ENCODE data around the gene SF1.

Gene SF1

GRCh38 chr11:64731601-64732000 is 46.7 kb downstream of the SF1 start:
- TF ChIP-seq, protein P1, sequence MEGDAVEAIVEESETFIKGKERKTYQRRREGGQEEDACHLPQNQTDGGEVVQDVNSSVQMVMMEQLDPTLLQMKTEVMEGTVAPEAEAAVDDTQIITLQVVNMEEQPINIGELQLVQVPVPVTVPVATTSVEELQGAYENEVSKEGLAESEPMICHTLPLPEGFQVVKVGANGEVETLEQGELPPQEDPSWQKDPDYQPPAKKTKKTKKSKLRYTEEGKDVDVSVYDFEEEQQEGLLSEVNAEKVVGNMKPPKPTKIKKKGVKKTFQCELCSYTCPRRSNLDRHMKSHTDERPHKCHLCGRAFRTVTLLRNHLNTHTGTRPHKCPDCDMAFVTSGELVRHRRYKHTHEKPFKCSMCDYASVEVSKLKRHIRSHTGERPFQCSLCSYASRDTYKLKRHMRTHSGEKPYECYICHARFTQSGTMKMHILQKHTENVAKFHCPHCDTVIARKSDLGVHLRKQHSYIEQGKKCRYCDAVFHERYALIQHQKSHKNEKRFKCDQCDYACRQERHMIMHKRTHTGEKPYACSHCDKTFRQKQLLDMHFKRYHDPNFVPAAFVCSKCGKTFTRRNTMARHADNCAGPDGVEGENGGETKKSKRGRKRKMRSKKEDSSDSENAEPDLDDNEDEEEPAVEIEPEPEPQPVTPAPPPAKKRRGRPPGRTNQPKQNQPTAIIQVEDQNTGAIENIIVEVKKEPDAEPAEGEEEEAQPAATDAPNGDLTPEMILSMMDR (conservative IDR thresholded peaks at IDR 0.05; ENCODE audit: low read length), result no peak
- no peak overlapping the region for H3K4me3 ChIP-seq (ENCODE audit: low read length)
- no peak for DNase-seq (ENCODE audit: low read depth)

DNA sequence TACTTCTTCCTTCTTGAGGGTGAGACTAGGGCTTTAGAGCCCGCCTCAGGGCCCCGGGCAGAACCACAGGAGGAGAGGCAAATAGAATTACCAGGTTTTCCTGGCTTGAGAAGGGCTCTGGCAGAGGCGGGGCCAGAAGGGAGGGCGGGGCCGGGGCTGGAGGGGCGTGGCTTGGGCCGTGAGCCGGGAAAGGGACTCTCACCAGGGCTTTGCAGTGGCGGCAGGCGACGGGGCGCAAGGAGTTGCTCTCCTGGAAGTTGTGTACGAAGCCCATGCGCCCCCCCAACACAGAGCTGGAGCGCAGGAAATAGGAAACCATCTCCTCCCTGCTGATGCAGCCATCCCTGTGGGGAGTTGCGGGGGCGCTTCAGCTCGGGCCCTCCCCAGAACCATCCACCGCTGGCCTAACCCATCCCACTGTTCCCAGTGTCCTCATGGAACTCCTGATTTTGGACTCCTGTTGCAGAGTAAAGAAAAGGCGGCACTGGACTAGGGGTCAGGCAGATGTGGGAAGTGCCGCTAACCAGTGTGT is 48.4 kb downstream of the SF1 start:
- DNase-seq (ENCODE audit: low read depth), result no peak
- TF ChIP-seq, protein P1 (conservative IDR thresholded peaks at IDR 0.05; ENCODE audit: low read length), result no peak
- no peak overlapping the region for H3K4me3 ChIP-seq (ENCODE audit: low read length)

- H3K4me3 ChIP-seq (ENCODE audit: low read length), result no peak overlapping the region
- TF ChIP-seq, protein P1 (conservative IDR thresholded peaks at IDR 0.05; ENCODE audit: low read length), result no peak
- DNase-seq (ENCODE audit: low read depth), result no peak
These were observed 49.5 kb downstream of the SF1 start for GRCh38 chr11:64728757-64729365.

DNA sequence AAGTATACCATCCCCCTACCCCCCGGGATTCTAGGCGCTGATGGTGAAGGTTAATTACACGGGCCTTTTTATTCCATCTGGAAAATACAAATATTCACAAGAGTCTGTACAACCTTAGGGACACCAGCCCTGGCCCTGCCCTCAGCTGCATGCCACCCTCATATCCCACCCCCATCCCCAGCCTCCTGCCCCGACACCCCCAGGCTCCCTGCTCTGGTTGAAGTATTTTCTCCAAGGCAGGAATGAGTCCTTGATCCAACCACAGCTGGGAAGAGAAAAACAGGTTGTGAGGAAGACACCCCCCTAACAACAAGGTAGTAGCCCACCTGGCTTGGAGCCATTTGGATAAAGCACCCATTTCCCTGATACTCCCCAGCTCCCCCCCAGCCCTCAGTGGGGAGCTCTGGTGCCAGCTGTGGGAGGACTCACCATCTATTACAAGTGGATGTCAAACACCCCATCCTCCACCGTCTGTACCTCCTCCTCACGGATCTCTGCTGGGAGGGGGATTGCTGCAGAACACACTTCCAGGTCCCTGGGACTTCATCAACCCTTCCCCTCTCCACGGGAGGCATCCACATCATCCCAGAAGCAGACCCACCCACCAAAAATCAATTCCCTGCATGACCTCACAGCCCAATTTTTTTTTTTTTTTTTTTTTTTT is 51.3 kb downstream of the SF1 start:
- DNase-seq (ENCODE audit: low read depth), result no peak
- H3K4me3 ChIP-seq (ENCODE audit: low read length), result no peak overlapping the region
- TF ChIP-seq, protein P1 (conservative IDR thresholded peaks at IDR 0.05; ENCODE audit: low read length), result no peak

- no peak overlapping the region for H3K4me3 ChIP-seq (ENCODE audit: low read length)
- TF ChIP-seq, protein P1 (conservative IDR thresholded peaks at IDR 0.05; ENCODE audit: low read length), result no peak
- no peak for DNase-seq (ENCODE audit: low read depth)
These were observed 52.1 kb downstream of the SF1 start for GRCh38 chr11:64726211-64726641.

- no peak overlapping the region for H3K4me3 ChIP-seq (ENCODE audit: low read length)
- TF ChIP-seq, protein P1 (conservative IDR thresholded peaks at IDR 0.05; ENCODE audit: low read length), result no peak
- no peak for DNase-seq (ENCODE audit: low read depth)
These were observed 53.3 kb downstream of the SF1 start for GRCh38 chr11:64724863-64725532.
